HG03025 (cell line): Measurements from ENCODE around the gene DNASE1.

Source experiments
- ATAC-seq: cut with Tn5 transposase; IDR thresholded peaks from one replicate; pipeline ENCODE4 v1.9.1; 2021; ENCODE audit warnings: mild to moderate bottlenecking, moderate library complexity; ENCODE audit not compliant: unreplicated experiment, low FRiP score

The DNASE1 gene

GRCh38 chr16:3691761-3692160 lies 37.3 kb downstream of the DNASE1 start:
- ATAC-seq = no peak

GRCh38 chr16:3694051-3694450 lies 39.6 kb downstream of the DNASE1 start:
- ATAC-seq = no peak

- no peak for ATAC-seq
Measured at GRCh38 chr16:3695610-3696369, 41.3 kb downstream of the DNASE1 start.

- ATAC-seq = no peak
Measured at GRCh38 chr16:3696425-3697218, 42.1 kb downstream of the DNASE1 start.

- ATAC-seq = no peak
Measured at GRCh38 chr16:3698941-3699340, 44.5 kb downstream of the DNASE1 start.

- ATAC-seq = no peak
Measured at GRCh38 chr16:3701531-3701930, 47.0 kb downstream of the DNASE1 start.

- no peak for ATAC-seq
Measured at GRCh38 chr16:3702082-3702481, 47.6 kb downstream of the DNASE1 start.

GRCh38 chr16:3706253-3707012 lies 51.9 kb downstream of the DNASE1 start:
- ATAC-seq = no peak
